Suprapubic skin (tissue), 4 donors: ENCODE measurements around the gene LAMC3. TPM values are rescaled to one million over a fixed set of nuclear protein-coding genes. Genes with fewer than 3 reads are reported as not detected.
"Not testable (repeated sequence)": the region's sequence is repeated elsewhere in the genome, so short reads cannot be mapped to it uniquely, and the experiment has no call there.

Experiments
- DNase-seq, 2 donors: peaks; one replicate each; pipeline ENCODE4 v3.0.0-alpha.2; 2019; ENCODE audit warnings: low spot score in 2 of 2
- H3K27ac ChIP-seq: fragments of 200-600 bp; sonication (generic); one replicate; pipeline ENCODE4 v1.5.1; 2019
- H3K27me3 ChIP-seq: fragments of 200-600 bp; sonication (generic); one replicate; pipeline ENCODE4 v1.5.1; 2019
- H3K36me3 ChIP-seq: fragments of 200-600 bp; sonication (generic); one replicate; pipeline ENCODE4 v1.5.1; 2019
- H3K4me1 ChIP-seq: fragments of 200-600 bp; sonication (generic); one replicate; pipeline ENCODE4 v1.5.1; 2019
- H3K4me3 ChIP-seq: fragments of 200-600 bp; sonication (generic); one replicate; pipeline ENCODE4 v1.5.1; 2019; ENCODE audit warnings: mild to moderate bottlenecking
- H3K9me3 ChIP-seq: fragments of 200-600 bp; sonication (generic); one replicate; pipeline ENCODE4 v1.5.1; 2019
- EP300 ChIP-seq: sonication (generic); formaldehyde crosslinking; IDR thresholded peaks from one replicate; pipeline ENCODE4 v1.6.1; 2017; ENCODE audit warnings: antibody characterized with exemption
- POLR2A ChIP-seq, 2 donors: fragments of 450-650 bp; IDR thresholded peaks; one replicate each; pipeline ENCODE4 v1.6.1; 2017; ENCODE audit warnings: antibody characterized with exemption in 2 of 2, mild to moderate bottlenecking in 2 of 2, moderate library complexity in 2 of 2
- POLR2AphosphoS5 ChIP-seq, 3 donors: sonication (generic); formaldehyde crosslinking; IDR thresholded peaks; one replicate each; pipeline ENCODE4 v1.6.1; 2017; ENCODE audit warnings: antibody characterized with exemption in 3 of 3
- WGBS: methylation state at CpG from one replicate; pipeline ENCODE4 v1.1.5; 2018; 5-methylcytosine and 5-hydroxymethylcytosine counted together
- total RNA-seq, 4 donors: library from RNA; depleted of rRNA; stranded (reverse); fragments of >200 nt; gene quantifications; one replicate each; pipeline ENCODE4 v1.1.0, GENCODE V29; 2016
- TF ChIP-seq, protein P1 (sequence below), 2 donors: fragments of 200-600 bp in 1 of 2; fragments of 450-650 bp in 1 of 2; sonication (generic) in 1 of 2; IDR thresholded peaks; one replicate each; pipeline ENCODE4 v1.5.1; 2016 to 2019; ENCODE audit warnings: antibody characterized with exemption in 2 of 2, mild to moderate bottlenecking in 1 of 2, moderate library complexity in 1 of 2

LAMC3 gene
- total RNA-seq, 4 donors from 2014 or later, result 4.0 to 16.9 (median 5.2) TPM

GRCh38 chr9:131099102-131099606 is 90.2 kb downstream of the LAMC3 start:
- no peak for DNase-seq
- H3K9me3 ChIP-seq, result no peaks in the 10 kb centered on the region
- H3K27me3 ChIP-seq, result peaks cover 24% of the 10 kb centered on the region
- peaks cover 23% of the 10 kb centered on the region for H3K4me1 ChIP-seq
- no peaks in the 10 kb centered on the region for H3K36me3 ChIP-seq
- no peak overlapping the region for H3K27ac ChIP-seq
- TF ChIP-seq POLR2A (IDR thresholded peaks at IDR 0.05) (no peak), EP300 (no peak), POLR2AphosphoS5 (IDR thresholded peaks at IDR 0.05) (no peak)
- TF ChIP-seq, protein P1, sequence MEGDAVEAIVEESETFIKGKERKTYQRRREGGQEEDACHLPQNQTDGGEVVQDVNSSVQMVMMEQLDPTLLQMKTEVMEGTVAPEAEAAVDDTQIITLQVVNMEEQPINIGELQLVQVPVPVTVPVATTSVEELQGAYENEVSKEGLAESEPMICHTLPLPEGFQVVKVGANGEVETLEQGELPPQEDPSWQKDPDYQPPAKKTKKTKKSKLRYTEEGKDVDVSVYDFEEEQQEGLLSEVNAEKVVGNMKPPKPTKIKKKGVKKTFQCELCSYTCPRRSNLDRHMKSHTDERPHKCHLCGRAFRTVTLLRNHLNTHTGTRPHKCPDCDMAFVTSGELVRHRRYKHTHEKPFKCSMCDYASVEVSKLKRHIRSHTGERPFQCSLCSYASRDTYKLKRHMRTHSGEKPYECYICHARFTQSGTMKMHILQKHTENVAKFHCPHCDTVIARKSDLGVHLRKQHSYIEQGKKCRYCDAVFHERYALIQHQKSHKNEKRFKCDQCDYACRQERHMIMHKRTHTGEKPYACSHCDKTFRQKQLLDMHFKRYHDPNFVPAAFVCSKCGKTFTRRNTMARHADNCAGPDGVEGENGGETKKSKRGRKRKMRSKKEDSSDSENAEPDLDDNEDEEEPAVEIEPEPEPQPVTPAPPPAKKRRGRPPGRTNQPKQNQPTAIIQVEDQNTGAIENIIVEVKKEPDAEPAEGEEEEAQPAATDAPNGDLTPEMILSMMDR (IDR thresholded peaks at IDR 0.05), result no peak
- 79% methylated on average over 4 of the region's 8 CpGs for WGBS
- no peak overlapping the region for H3K4me3 ChIP-seq

DNA sequence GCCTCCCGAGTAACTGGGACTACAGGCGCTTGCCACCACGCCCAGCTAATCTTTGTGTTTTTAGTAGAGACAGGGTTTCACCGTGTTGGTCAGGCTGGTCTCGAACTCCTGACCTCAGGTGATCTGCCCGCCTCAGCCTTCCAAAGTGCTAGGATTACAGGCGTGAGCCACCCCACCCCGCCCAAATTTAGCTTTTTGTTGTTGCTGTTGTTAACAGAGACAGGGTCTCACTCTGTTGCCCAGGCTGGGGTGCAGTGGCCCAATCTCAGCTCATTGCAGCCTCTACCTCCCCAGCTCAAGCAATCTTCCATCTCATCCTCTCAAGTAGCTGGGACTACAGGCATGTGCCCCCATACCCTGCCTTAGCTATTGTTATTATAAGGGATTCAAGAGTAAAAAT is 90.9 kb downstream of the LAMC3 start:
- not testable (repeated sequence) for H3K36me3 ChIP-seq, DNase-seq, H3K9me3 ChIP-seq, H3K4me3 ChIP-seq, H3K27ac ChIP-seq
- peaks cover 23% of the 10 kb centered on the region for H3K4me1 ChIP-seq
- H3K27me3 ChIP-seq, result peaks cover 24% of the 10 kb centered on the region
- WGBS, result 94% methylated on average over 8 of the region's 8 CpGs

DNA sequence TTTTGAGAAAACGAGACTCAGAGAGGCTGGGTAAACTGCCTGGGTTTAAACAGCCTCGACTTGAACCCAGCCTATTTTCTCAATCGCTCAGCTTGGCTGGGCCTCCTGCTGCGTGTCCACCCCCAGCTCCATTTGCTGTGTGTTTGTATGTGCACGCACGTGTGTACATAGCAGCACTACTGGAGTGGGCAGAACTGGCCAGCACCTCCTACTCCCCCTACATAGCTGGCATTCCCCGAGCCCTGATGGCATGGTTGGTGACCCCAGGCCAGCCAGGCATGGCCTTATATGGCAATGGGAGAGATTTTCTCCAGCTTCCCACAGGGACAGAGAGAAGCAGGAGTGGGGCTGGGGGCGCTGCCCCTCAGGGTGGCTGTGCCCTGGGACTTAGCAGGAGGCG is 91.5 kb downstream of the LAMC3 start:
- Histone ChIP-seq H3K36me3 (no peaks in the 10 kb centered on the region), H3K4me1 (peaks cover 23% of the 10 kb centered on the region), H3K27ac (no peak overlapping the region), H3K9me3 (no peaks in the 10 kb centered on the region), H3K4me3 (no peak overlapping the region), H3K27me3 (peaks cover 18% of the 10 kb centered on the region)
- TF ChIP-seq POLR2A (IDR thresholded peaks at IDR 0.05) (no peak), EP300 (no peak), POLR2AphosphoS5 (IDR thresholded peaks at IDR 0.05) (no peak)
- TF ChIP-seq, protein P1 (IDR thresholded peaks at IDR 0.05), result no peak
- DNase-seq, result no peak
- 92% methylated on average over 8 of the region's 9 CpGs for WGBS

GRCh38 chr9:131101207-131101964 is 92.4 kb downstream of the LAMC3 start:
- Histone ChIP-seq H3K9me3 (no peaks in the 10 kb centered on the region), H3K27me3 (peaks cover 10% of the 10 kb centered on the region), H3K4me1 (peaks cover 13% of the 10 kb centered on the region), H3K27ac (no peak overlapping the region), H3K36me3 (no peaks in the 10 kb centered on the region), H3K4me3 (no peak overlapping the region)
- TF ChIP-seq POLR2AphosphoS5 (IDR thresholded peaks at IDR 0.05) (no peak), EP300 (no peak), POLR2A (IDR thresholded peaks at IDR 0.05) (no peak)
- TF ChIP-seq, protein P1 (IDR thresholded peaks at IDR 0.05), result no peak
- DNase-seq, result no peak
- 91% methylated on average over 10 of the region's 11 CpGs for WGBS

DNA sequence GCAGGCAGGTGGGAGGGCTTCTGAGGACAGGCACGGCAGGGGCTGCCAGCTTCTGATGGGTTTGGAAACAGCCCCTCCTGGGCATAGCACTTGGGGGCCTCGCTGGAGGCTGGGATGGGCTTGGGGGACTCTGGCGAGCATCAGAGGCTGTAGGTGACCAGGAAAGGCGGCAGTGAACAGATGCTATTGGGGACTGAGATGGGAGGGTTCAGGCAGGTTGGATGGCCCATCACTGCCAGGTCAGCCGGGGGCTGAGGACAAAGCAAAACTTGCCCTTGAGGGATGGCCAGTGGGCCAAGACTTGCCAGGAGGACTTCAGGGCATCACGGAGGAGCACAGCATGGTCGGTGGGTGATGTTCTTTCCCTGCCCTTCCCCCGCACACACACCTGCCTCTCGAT is 94.0 kb downstream of the LAMC3 start:
- DNase-seq, result no peak
- no peaks in the 10 kb centered on the region for H3K9me3 ChIP-seq
- 88% methylated on average over 9 of the region's 9 CpGs for WGBS
- H3K4me1 ChIP-seq, result peaks cover 1% of the 10 kb centered on the region
- no peak for TF ChIP-seq EP300
- TF ChIP-seq POLR2A (IDR thresholded peaks at IDR 0.05), result no peak
- H3K4me3 ChIP-seq, result no peak overlapping the region
- H3K36me3 ChIP-seq, result no peaks in the 10 kb centered on the region
- no peak overlapping the region for H3K27ac ChIP-seq
- no peaks in the 10 kb centered on the region for H3K27me3 ChIP-seq

- DNase-seq, result no peak
- no peaks in the 10 kb centered on the region for H3K9me3 ChIP-seq
- WGBS, result 96% methylated on average over 3 of the region's 3 CpGs
- no peak overlapping the region for H3K27ac ChIP-seq
- H3K4me1 ChIP-seq, result no peaks in the 10 kb centered on the region
- TF ChIP-seq, protein P1 (IDR thresholded peaks at IDR 0.05), result no peak
- no peak for TF ChIP-seq EP300
- TF ChIP-seq POLR2A (IDR thresholded peaks at IDR 0.05), result no peak
- TF ChIP-seq POLR2AphosphoS5 (IDR thresholded peaks at IDR 0.05), result no peak
- H3K27me3 ChIP-seq, result no peaks in the 10 kb centered on the region
- no peaks in the 10 kb centered on the region for H3K36me3 ChIP-seq
- no peak overlapping the region for H3K4me3 ChIP-seq
These were observed 94.6 kb downstream of the LAMC3 start for GRCh38 chr9:131103535-131103934.
